Amniotic stem cell (primary cell): ENCODE measurements around the gene PDGFC.
"Not testable (repeated sequence)": the region's sequence is repeated elsewhere in the genome, so short reads cannot be mapped to it uniquely, and the experiment has no call there.

Experiments
- DNase-seq: peaks from one replicate; lab custom pipeline; 2025; lab: John Stamatoyannopoulos, UW

PDGFC gene

DNA sequence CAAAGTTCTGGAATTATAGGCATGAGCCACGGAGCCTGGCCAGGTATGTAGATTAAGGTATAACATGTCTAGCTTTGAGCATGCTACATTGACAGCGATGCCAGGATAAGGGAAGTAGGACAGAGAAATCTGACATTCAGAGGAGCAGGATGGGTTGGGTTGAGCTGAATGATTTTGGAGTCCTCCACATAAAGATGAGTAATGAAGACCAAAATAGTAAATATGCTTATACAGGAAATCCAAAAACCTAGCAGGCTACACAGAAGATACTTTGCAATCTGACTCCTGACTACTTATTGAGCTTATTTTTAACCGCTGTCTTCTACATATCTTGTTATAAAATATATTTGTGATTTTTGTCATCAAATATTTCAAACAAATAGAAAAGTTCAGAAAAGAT is 69.7 kb downstream of the PDGFC start:
- DNase-seq = no peak

DNA sequence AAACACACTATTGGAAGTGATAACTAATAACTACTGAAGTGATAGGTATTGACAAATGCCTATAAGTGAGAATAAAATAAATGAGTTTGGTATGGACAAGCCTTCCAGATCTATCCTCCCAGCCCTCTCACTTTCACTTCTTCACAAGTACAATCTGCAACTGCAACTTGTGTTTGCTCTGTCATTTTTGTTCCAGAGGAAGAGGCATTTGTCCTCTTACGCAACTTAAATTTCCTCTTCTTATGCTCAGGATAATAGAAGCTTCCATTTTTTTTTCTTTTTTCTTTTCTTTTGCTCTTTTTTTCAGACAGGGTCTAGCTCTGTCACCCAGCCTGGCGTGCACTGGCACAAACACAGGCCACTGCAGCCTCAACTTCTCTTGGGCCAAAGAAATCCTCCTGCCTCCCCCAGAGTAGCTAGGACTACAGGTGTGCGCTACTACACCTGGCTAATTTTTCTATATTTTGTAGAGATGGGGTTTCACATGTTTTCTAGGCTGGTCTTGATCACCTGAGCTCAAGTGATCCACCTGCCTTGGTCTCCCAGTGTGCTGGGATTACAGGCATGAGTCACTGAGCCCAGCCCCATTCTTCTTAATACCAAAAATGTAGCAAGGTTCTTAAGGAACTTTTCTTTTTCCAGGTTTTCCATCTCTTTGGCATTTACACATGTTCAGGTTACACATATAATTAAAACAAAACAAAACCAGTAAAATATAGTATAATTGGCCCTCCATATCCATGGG is 73.1 kb downstream of the PDGFC start:
- DNase-seq = no peak

DNA sequence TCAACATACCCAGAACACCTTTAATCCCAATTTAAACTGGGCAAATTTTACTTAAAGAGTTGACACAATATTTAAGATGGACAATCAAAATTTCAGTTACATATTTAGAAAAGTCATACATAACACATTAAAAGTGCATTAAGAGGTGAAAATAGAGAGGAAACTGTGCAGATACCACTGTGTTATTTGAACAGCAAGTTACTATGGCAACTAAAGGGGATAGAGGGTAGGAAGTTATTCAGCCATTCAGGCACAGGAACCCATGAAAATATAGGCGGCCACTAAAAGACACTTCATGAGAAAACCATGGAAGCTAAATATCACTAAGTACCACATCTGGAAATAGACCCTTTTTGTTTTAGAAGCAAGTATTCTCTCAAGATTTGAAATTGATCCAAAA is 75.1 kb downstream of the PDGFC start:
- no peak for DNase-seq

DNA sequence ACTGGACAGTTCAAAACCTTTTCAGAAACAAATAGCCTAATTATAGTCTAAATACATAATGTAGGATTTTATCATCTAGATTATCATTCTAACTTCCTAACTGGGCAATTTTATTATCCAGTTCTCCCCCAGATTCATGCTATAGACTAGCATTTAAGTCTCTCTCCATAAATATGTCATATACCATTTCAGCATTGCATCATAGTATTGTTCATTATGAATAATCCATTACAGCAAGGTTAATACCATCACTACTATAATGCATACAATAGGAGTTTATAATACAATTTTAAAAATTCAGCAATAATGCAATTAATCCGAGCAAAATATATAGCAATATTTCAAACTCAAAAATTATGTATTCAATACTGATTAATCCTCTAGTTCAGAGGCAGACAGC is 77.4 kb downstream of the PDGFC start:
- DNase-seq = no peak

DNA sequence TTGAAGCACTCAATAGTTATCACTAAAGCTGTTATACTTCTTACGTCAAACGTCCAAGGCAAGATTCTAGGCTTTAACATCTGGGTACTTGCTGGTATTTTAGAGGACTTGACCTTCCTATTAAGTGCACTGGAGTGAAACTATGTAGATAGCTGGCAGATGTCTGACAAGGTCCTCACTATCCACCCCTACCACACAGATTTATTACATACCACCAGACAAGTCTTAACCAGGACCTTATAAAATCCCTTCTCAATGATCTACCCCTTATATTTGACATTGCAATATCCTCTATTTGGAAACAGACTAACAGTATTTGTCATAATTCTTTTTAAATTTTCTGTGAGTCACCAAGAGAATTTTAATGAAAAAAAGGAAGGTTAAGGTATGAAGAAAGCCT is 78.8 kb downstream of the PDGFC start:
- DNase-seq = no peak

DNA sequence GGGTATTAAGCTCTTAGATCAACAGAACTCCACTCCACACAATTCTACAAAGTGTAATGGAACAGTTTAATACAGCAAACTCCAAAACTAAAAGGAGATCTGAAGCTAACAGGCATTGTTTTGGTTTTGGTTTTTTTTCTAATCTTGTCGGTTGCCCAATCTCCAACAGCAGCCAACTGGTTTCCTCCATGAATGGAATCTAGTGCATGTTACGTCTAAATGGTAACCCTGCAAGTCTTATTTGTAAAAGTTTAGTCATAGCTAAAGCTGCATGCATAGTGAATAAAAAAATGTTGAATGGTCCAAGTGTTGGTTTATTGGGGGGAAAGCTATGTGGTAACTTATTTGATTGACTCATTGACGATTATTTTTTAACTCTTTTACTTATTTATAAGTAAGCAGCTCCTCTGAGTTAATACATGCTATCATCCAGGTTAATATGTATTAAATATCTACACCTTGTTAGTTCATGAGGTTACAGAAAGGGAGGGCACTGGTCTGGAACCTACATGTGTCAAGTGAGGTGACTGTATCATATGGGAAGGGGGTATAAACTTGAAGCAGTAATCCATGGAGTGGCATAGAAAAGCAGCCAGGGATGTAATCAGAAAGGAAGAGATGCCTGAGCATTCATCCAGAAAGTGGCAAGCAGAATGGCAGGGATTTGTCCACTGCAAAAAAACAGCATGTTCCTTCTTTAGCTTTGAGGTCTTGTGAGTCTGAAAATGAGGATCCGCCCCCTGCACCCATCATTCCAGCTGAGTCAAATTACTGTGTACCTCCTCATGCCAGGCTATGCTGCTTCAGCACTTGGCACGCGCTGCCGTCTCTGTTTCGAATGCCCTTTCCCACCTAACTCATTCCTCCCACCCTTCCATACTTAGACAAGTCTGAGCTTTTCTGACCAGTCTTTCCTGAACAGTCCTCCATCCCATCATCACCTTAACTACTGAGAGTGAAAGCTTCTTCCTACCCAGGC is 81.7 kb downstream of the PDGFC start:
- DNase-seq = no peak

DNA sequence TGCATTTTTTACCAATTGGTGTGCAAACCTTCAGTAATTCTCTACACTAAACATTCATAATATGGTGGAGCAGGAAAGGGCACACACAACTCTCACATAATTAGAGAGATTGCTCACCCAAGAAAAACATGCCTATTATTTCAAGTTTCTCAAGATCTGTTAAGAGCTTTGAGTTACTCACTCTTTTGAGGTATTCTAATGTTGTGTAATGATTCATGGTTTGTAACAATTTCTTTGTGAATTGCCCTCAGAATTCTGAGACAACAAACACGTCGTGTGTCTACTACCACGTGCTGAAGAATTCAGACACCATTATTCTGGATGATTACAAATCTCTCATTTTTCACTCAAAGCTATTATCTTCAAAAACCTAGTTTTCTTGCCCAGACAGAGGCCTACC is 82.8 kb downstream of the PDGFC start:
- no peak for DNase-seq

DNA sequence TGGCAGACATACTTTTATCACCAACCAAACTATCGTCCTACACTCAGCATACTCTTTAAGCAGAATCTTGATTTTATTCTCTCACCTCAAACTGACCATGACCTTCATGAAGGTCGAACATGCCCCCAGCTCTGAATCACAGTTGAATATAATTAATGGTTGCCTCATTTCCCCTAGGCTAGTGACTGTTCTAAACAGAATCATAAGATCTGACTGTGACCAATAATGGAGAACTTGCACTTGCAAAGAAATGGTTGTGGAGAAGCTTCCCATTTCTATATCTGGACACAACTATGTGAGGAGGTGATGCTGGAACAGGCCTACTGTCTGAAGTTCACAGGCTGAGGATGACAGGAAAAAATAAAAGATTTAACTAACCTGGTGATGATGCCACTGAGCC is 85.1 kb downstream of the PDGFC start:
- no peak for DNase-seq

DNA sequence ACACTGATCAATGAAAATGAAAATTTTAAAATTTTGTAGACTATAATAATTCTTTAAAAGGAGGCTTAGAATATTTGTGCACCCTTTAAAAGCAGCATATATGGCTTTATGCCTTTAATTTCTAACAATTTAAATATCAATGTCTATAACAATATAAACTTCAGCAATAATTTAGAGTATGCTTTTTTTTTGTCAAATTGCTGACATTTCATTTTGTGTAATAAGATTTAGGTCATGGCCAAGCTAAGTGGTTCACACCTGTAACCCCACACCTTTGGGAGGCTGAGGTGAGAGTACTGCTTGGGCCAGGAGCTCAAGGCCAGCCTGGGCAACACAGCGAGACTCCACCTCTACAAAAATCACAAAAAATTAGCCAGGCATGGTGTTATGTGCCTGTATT is 86.2 kb downstream of the PDGFC start:
- no peak for DNase-seq

DNA sequence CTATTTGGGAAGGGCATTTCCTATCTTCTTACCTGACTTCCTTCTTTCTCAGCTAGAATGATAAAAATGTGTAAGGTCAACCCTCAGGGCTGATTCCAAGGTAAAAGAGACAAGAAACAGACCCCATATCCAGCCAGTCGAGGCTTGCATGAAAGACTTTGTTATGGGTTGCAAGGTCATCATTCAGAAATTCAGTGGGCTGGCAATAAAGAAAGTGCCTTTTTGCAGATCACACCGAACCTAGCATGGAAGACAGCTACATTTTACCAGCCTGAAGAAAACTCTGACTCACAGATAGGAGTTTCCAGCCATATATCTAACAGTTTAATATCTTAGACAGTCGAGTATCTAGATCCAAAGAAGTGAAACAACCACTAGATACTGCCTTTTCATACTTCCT is 87.4 kb downstream of the PDGFC start:
- DNase-seq = no peak

DNA sequence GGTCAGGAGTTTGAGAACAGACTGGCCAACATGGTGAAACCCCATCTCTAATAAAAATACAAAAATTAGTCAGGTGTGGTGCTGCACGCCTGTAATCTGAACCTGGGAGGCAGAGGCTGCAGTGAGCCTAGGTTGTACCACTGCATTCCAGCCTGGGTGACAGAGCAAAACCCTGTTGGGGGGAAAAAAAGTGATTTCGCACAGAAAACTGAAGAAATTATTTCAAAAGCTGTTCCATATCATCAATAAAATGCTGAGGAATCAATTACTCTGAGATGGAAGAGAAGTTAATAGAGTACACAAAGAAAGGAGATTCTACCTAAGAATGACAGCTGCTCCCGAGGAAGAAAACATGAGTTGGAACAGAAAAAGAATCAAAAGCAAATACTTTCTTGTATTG is 95.9 kb downstream of the PDGFC start:
- no peak for DNase-seq

DNA sequence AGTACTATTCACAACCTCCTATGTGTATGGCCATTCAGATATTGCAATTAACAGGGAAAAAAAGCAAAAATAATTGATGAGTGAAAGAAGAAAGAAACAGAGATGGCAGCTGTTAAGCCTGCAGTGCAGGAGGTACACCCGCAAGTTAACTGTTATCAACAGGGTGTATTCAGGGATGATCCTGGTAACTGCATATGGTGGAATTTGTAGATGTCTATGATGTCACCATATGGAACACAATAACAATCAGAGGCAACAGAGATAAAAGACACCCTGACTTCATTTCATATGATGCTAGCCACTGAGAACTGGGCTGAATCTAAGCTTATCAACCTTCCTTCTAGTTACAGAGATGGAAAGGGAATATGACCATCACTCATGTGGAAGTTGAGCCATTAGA is 96.5 kb downstream of the PDGFC start:
- DNase-seq = no peak

DNA sequence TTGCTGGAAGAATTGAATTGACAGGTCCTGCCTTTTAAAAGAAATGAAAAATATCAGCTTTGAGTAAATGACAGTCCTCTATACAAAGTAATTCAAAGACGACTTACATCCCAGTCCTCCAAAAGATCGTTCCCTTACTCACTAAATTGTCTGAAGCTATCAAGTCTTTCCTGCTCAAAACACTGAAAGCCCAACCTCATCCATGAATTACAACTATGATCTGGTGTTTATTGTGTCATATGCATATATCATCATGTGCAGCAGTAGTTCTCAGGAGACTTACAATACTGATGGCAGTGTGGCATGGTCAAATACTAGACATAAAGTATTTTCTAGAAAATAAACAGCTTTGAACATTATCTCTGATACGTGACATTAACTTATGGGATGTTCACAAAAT is 97.8 kb downstream of the PDGFC start:
- no peak for DNase-seq

DNA sequence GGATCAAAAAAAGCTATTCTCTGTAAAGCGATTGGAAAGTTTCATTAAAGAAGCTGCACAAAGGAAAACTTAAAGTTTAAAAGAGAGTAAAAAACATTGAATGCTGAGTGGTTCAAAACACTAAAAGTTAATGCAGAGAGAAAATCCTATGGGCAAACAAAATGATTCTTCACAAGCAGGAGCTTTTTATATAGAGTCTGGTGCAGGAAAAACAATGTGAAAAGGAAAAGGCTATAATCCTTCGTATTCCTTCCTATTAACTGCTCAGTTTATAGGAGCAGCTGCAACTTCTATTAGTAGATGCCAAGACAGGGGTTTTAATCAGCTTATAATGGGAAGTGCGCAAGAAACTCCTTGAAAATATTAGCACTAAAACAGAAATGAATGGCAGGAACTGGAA is 100.7 kb downstream of the PDGFC start:
- no peak for DNase-seq

DNA sequence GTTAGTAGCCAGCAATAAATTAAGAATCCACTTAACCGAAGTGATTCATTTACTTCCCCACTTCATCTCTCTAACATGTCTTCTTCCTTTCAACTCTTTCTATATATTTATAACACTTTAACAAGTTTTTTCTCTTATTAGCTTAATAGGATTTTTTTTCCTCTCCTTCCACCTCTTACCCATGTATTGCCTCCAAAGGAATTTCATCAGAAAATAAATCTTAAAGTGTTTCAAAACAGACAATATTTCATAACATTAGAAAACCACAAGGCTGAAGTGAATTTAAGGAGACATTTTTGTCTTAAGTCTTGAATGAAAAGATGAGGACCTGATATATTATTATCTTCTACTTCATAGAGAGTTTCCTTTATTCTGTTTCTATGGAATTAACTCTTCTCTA is 101.5 kb downstream of the PDGFC start:
- no peak for DNase-seq

DNA sequence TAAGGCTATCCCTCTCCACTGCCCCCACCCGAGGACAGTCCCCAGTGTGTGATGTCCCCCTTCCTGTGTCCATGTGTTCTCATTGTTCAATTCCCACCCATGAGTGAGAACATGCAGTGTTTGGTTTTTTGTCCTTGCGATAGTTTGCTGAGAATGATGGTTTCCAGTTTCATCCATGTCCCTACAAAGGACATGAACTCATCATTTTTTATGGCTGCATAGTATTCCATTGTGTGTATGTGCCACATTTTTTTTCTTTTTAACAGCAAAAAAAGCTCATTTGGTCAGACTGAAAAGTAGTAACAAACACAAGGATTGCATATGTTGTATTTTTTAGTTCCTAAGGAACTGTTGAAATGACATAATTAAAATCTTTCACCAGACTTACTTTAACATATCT is 105.5 kb downstream of the PDGFC start:
- not testable (repeated sequence) for DNase-seq

DNA sequence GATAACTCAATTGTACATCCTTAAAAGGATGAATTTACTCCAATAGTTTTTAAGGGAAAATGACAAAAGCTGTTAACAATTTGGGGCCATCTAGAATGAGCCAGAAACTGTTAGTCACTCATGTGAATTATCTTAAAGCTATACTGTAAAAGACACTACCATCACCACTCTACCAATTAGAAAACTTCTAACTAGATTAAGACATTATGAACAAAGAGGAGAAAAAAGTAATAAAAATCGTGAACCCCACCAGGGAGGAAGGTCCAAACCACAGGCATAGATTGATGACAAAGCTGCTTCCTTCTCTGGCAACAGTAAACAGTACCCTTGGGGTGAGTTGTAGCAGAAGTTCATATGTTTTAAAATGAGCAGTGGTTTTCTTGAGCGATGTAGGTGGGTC is 106.1 kb downstream of the PDGFC start:
- DNase-seq = no peak

DNA sequence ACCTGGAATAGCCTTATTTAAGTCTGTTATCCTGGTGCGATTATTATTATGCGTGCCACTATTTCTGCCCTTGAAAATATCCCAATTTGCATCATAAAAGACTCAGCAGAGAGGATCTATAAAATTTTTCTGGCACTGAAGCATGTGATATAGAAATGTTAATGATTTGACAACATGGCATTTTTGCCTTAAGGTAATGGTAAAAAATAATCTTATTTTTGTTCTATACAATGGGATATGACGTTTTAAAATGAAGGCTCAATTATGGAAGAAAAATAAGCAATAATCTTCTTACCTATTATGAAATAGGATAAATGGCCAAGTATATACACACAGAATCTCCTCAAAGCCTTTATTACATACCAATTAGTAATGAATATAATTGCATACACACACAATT is 113.5 kb downstream of the PDGFC start:
- DNase-seq = no peak

DNA sequence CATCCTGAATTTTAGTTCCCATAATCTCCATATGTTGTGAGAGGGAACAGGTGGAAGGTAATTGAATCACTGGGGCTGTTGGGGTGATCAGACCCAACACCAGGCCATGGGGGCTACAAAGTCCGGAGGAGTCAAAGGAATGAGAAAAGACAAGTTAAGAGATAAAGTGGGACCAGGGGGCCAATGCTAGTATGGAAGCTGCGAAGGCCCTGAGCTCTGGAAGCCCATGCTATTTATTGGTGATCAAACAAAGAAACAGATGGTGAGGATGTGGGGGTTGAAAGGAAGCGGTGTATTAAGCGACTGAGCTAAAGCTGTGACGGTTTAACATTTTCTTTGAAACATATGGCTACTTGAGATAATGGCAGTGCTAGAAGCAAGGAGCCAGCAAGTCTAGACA is 132.8 kb downstream of the PDGFC start:
- no peak for DNase-seq

DNA sequence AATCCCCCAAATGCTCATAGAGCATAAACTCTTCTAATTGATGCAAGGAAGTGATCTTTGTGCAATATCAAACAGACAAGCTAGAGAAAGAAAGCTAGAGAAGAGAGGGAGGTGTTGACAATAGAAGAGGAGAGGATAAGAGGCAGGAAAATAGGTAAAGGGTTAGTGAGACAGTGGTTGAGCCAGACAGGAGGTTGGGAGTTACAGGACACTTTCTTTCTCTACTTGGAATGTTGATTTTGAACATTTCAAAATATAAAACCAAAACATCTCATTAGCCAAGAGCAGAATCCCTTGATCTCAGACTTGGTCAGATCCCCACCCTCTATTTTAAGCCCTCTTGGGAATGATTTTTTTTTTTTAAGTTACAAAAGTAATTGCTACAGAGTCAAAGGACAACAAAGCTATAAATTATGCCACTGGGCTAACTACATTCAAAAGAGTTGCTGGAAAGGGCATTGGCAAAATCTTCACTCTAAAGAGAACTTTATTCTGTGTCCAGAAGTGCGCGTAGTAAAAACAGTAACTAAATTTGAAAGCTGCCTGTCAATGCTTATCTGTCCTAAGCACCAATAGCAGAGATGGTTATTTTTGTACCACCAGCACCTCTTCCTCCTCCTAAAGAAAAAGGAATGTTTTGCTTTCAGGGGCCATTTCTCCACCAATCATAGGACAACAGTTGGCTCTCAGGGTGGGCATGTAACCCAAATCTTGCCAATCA is 133.8 kb downstream of the PDGFC start:
- no peak for DNase-seq

DNA sequence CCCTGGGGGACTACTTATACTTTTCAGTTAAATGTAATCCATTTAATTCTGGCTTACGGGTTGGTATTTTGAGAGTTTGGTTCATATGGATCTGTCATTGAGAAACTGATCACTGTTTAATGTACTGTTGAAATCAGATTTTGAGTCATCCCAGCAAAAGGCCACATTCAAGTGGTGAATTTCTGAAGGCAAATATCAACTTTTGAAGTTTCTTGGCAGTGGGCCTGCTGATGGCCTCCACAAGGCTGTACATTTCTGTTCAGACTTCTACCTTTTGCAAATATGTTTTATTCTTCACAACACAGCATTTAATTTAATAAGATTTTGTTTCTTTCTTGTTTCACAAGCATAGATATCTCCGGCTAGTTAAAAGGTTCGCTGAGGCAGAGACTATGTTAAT is 138.7 kb downstream of the PDGFC start:
- no peak for DNase-seq

DNA sequence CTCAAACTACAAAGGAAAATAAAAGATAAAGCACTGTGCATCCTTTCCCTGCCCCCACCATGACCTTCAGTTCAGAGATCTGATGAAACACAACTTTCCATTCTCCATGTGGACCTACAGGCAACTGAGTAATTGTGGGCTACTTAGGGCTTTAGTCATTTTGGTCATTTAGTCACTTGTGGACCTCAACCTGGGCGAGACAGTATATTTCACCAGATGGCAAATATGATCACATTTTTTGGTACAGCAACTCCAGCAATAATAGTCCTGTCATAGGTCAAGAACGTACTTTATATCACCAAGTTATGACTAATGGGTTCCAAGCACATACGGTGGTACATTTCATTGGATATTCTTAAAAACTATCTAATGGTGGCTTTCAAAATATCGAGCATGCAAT is 141.2 kb downstream of the PDGFC start:
- DNase-seq = peak; percentile 35
